ENCODE results near the gene RELL1.
A peak's percentile ranks its signal among the peaks of the same experiment; 100 is the strongest.

RELL1 gene

DNA sequence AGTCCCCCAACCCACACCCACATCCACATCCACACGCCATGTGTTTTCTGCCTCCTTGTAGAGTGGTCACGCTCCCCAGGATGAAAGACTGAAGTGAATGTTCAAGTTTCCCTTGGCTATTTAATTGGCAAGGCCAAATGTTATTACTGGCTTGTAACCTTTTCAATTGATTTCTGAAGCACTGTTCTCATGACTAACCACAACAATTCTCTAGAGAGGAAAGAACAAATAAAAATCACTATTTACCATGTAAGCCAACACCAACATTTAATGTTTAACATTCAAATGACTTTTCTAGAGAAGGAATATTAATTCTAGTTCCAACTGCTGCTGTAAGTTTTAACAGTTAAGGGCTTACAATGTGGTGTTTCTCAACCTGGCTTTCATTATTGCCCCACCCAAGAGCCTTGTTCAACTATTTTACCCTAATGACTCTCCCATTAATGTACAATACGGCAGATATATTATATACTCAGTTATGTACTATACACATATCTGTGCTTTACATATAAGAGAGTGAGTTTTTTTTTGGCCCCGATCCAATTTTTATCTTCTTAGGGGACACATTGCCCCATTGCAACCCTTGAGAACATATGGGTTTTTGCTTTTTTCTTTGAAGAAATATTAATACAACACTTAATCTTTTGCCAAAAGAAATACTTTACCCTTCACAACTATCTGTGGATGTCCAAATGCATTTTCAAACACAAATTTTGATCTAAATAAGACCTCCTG, 46.5 kb downstream of the RELL1 start:
- no peak for DNase-seq

- no peak for DNase-seq
Observed at GRCh38 chr4:37635155-37635554, 51.0 kb downstream of the RELL1 start.

- DNase-seq, result no peak
Observed at GRCh38 chr4:37634180-37634579, 52.0 kb downstream of the RELL1 start.

DNA sequence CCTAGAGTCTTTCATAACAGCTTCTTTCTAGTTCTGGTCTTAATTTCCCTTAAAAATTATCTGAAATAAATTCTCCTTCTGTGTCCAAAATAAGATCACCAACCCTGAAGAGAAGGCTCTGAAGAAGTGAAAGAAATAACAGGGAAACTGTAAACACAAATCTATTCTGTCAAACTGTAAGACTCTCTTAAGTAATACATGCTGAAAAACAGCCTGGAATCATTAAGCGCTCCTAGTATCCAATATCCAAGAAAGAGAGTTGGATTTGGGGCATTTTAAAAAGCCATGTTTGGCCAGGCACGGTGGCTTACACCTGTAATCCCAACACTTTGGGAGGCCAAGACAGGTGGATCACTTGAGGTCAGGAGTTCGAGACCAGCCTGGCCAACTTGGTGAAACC, 53.3 kb downstream of the RELL1 start:
- no peak for DNase-seq

DNA sequence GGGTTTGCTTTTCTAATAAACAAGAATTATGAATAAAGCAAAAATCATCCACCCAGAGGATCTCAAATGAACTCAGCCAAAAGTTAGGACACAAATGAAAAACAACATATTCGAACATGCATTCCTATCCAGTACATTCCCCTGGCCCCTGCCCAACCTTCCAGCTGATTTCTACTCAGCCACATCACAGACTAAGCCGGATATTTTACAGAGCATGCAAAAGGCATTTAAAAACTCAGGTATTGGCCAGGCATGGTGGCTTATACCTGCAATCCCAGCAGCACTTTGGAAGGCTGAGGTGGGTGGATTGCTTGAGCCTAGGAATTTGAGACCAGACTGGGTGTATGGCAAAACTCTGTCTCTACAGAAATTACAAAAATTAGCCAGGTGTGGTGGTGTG, 54.6 kb downstream of the RELL1 start:
- no peak for DNase-seq

DNA sequence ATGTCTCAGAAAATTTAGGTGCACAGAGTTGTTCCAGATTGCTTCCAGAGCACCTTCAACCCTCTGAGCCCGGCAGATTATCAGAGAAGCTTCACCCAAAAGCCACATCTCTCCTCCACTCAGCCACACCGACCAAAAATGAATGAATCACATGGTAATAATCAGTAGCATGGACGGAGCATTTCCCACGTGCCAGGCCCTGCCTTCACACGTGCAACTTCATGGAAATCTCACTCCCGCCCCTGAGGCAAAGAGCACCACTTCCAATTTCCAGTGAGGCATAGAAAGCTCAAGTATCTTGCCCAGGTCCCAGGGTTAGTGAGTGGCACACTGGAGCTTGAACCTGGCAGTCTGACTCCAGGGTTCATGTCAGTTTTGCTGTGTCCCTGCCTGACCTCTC, 56.5 kb downstream of the RELL1 start:
- DNase-seq, result no peak

DNA sequence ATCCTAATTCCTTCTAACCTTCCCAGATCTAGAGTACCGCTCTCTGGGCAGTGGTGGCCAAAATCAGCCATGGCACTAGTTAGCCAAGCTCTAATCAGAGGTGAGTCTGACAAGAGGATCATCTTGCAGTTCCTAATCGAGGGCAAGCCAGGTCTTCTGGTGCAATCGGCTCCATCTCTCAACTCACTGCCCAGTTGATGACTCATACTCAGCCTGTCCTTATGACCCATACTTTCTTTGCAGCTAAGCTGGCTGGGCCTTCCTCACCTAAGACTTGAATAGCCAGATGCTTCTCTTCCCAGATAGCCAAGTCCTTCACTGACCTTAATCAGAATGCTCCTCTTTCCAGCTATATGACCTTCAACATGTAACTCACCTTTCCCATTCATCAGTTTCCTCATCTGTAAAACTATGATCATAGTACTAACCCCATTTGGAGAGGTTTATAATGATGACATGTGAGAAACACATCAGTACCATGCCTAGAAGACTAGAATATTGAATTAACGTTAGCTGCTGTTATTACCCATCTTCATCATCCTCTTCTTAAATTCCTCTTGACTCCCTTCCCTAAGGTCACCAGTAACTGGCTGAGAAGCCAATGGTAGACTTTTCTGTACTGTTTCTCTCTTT, 57.1 kb downstream of the RELL1 start:
- DNase-seq, result no peak

DNA sequence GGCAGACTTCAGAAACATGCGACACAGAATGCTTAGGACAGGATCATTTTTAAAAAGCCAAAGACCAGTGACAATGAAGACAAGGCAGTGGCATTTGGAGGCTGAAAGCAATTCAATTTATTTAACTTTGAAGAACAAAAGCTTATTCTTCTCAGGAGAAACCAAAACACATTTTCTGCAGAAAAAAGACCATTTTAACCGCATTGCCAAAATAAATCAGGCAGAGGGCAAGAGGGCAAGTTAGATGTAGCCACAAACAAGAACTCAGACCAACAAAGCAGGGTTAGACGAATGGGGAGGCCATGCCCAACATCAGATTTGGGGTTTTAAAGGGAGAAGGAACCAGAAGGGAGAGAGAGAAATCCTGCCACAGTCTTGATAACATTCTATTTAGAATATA, 58.9 kb downstream of the RELL1 start:
- DNase-seq, result no peak

DNA sequence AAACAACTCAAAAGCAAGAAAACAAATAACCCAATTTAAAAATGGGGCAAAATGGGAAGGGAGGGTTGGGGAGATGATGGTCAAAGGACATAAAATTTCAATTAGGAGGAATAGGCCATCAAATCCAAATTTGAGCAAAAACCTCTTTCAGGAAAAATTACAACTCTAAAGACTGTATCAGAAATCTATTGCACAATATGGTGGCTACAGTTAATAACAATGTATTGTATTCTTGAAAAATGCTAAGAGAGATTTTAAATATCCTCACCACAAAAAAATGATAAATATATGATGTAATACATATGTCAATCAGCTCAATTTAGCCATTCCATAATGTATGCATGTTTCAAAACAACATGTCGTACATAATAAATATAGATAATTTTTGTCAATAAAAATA, 60.7 kb downstream of the RELL1 start:
- DNase-seq, result no peak

GRCh38 chr4:37623940-37624339, 62.2 kb downstream of the RELL1 start:
- no peak for DNase-seq

DNA sequence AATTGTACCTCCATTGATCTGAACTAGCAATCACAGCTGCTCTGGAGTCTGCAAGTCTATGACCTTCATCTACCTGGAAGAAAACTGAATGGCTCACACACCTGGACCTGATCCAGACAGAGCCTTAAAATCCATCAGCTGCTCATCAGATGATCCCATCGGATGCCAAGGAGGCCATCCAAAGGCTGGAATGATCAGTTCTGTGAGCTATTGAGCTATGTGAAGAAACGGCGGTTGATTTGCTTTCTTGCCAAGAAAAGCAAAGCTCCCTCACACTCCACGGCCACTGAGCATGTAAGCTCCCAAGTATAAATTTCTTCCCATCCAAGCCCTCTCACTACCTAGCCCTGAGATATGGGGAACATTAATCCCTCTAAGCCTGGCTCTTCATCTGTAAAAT, 63.1 kb downstream of the RELL1 start:
- DNase-seq, result no peak

DNA sequence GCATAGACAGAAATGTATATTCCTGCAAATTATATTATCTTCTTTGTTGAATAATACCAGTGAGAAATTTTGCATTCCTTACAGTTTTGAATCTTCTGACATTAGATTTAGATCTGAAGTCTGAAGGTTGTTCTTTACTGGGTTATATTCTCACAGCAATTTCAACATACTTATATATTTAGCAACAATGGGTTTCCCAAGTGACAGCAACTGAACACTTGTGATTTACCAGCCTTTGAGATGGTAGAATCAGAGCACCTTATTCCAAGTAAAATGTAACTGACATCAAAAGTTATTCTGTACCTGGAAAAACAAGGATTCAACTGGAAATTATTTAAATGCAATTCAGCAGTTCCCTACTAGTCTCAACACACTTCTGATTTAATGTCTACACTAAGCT, 66.0 kb downstream of the RELL1 start:
- no peak for DNase-seq

DNA sequence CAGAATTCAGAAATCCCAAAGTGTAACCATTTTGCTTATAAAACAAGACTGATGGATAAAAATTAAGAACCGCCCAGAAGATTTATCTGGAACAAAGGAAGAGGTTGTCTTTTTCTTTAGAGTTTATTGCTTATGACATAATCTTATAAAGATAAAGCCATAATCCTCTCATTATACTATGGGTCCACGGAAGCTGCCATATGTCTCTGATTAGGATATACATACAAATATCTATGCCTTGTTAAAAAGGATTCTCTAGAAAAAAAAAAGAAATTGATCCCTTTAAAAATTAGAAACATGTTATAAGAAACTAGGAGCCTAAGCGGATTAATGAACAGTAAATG, 70.5 kb downstream of the RELL1 start:
- DNase-seq, result no peak

DNA sequence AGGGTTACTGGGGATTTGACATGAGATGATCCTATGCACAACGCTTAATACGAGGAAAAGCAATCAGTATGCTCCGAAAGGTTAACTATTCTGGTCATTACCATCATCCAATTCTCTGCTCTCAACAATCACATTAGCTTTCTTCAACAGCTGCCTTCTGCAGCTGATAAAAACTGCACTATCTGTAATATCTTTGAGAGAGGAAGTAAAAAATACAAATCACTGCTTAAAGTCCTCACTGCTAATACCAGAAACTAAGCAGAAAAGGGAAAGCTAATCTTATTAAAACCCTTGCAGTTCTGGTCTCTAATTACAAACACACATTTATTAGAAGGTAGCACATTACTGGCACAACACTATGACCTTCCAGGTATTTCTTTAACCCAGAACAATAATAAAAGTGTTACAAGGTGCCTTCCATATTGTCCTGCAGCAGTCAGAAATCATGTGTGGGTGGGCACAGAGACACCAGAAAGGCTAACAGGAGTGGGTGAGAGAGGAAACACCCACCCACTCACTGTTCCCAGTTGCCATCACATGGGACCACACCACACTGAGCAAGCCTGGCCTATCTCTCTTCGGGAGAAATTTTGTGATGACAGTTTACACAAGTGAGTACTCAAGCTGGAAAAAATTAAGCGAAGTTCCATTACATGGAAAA, 71.0 kb downstream of the RELL1 start:
- no peak for DNase-seq

DNA sequence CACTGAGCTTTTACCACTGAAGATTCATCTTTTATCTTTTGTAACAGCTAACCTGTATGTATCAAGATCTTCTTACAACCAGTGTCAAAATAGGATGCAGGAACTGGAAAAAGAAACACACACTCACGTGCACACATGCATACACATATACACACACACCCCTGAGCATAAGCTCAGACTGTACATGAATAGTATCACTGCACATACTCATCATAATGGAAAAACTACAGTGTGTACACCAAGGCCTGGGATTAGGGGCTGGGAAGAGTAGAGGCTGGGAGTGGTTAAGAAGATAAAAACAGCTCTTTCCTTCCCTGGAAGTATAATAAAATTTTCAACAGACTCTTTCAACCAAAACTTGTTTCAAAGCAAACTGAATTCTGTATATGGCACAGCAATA, 73.4 kb downstream of the RELL1 start:
- DNase-seq, result no peak

GRCh38 chr4:37609626-37610025, 76.5 kb downstream of the RELL1 start:
- no peak for DNase-seq

- DNase-seq, result no peak
Observed at GRCh38 chr4:37607018-37607417, 79.2 kb downstream of the RELL1 start.

GRCh38 chr4:37605843-37606565, 80.2 kb downstream of the RELL1 start:
- DNase-seq, result no peak

DNA sequence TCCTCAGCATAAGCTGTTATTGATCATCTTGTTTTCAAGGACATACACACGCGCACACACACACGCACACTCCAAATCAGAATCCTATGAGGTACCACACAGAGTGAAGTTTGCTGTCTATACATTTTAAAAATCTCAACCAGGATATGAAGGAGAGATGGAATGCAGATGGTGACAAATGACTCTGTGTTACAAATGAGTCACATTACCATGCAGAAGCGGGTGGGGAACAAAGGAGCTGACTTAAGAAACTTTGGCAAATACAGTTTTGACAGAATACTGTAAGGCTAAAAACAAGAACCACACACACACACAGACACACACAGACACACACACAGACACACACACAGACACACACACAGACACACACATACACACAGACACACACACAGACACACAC, 81.7 kb downstream of the RELL1 start:
- DNase-seq, result no peak

GRCh38 chr4:37603711-37604110, 82.5 kb downstream of the RELL1 start:
- DNase-seq, result no peak

- peak; percentile 7 to 86 (median 68) for DNase-seq
Observed at GRCh38 chr4:37603070-37603468, 83.1 kb downstream of the RELL1 start.

DNA sequence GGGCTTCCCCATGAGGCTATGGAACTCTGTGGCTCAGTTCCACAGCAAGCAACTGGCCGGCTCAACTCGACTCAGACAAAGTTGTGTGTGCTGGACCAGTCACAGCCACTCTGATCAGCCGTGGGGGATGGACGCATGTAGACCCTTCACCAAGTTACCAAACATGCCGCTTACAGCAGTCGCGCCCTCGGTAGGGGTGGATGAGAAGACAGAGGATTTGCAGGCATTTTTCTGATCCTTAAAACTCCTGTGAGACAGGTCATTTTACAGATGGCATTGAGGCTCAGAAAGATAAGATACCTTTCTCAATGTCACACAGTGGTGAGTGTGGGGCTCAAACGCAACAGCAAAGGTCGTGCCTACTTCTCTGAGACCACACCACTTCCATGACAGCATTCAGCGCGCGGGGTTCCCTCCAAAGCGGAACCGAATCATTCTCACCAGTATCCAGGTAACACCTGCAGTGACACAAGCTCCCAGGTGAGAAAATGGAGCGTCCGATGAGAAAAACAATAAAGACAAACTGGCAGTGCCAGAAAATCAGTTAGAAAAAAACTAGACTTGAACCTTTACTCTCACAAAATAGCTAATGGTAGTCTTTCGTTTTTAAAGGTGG, 83.6 kb downstream of the RELL1 start:
- DNase-seq, result no peak

All from hypothalamus (tissue), 51 donors.